Gastroesophageal sphincter (tissue), 4 donors: ENCODE measurements around the gene ART5. TPM values are rescaled to one million over a fixed set of nuclear protein-coding genes. Genes with fewer than 3 reads are reported as not detected.

ENCODE experiments used
- ATAC-seq: fragments of 150-250 bp; one replicate; pipeline ENCODE4 v1.9.1; 2016; ENCODE audit warnings: mild to moderate bottlenecking, moderate library complexity
- H3K27ac ChIP-seq, 4 donors: fragments of 200-600 bp; sonication (generic) in 3 of 4; 1 replicate in 3 of 4; 2 replicates in 1 of 4; pipeline ENCODE4 v1.5.1; 2016 to 2019
- H3K27me3 ChIP-seq: fragments of 200-600 bp; sonication (generic); one replicate; pipeline ENCODE4 v1.5.1; 2019
- H3K36me3 ChIP-seq, 2 donors: fragments of 200-600 bp; sonication (generic); one replicate each; pipeline ENCODE4 v1.5.1; 2019; ENCODE audit warnings: control low read depth in 1 of 2
- H3K4me1 ChIP-seq, 3 donors: fragments of 200-600 bp; sonication (generic); 1 replicate in 2 of 3; 2 replicates in 1 of 3; pipeline ENCODE4 v1.5.1; 2016 to 2019; ENCODE audit warnings: control low read depth in 2 of 3
- H3K4me3 ChIP-seq, 2 donors: fragments of 200-600 bp; sonication (generic); one replicate each; pipeline ENCODE4 v1.5.1; 2019; ENCODE audit warnings: mild to moderate bottlenecking in 1 of 2, moderate library complexity in 1 of 2
- H3K9me3 ChIP-seq, 3 donors: fragments of 200-600 bp; sonication (generic); one replicate each; pipeline ENCODE4 v1.5.1; 2017 to 2019; ENCODE audit warnings: control low read depth in 2 of 3
- CTCF ChIP-seq, 4 experiments: fragments of 200-600 bp in 2 of 4; fragments of 450-650 bp in 2 of 4; sonication (generic) in 1 of 4; IDR thresholded peaks; one replicate each; pipeline ENCODE4 v1.5.1; 2017 to 2019; ENCODE audit warnings: antibody characterized with exemption in 4 of 4, mild to moderate bottlenecking in 2 of 4, moderate library complexity in 2 of 4
- EP300 ChIP-seq: sonication (generic); formaldehyde crosslinking; IDR thresholded peaks from one replicate; pipeline ENCODE4 v1.6.1; 2017; ENCODE audit warnings: antibody characterized with exemption, mild to moderate bottlenecking
- POLR2A ChIP-seq, 2 donors: fragments of 450-650 bp; IDR thresholded peaks; one replicate each; pipeline ENCODE4 v1.6.1; 2017; ENCODE audit warnings: antibody characterized with exemption in 2 of 2, mild to moderate bottlenecking in 2 of 2, moderate library complexity in 1 of 2
- POLR2AphosphoS5 ChIP-seq: sonication (generic); formaldehyde crosslinking; IDR thresholded peaks from one replicate; pipeline ENCODE4 v1.6.1; 2017; ENCODE audit warnings: antibody characterized with exemption
- WGBS, 2 donors: methylation state at CpG; one replicate each; pipeline ENCODE4 v1.1.5; 2018; ENCODE audit warnings: low coverage in 1 of 2; 5-methylcytosine and 5-hydroxymethylcytosine counted together
- total RNA-seq, 4 donors: library from RNA; depleted of rRNA; stranded (reverse); fragments of >200 nt; gene quantifications; one replicate each; pipeline ENCODE4 v1.1.0, GENCODE V29; 2016

The ART5 gene
- total RNA-seq, 4 donors from 2014 or later = 0.27 TPM; not detected in 3

- peaks cover 0 to 51% of the 10 kb centered on the region in 2 donors for H3K36me3 ChIP-seq
- 89% methylated on average over 5 of the region's 10 CpGs; no CpG with 5 or more reads in 1 of the 2 donors for WGBS, 2 donors
- H3K9me3 ChIP-seq = peaks cover 0 to 3% (median 0%) of the 10 kb centered on the region in 3 donors
- H3K27me3 ChIP-seq = no peaks in the 10 kb centered on the region
- H3K4me3 ChIP-seq = no peak overlapping the region
- no peak overlapping the region for H3K27ac ChIP-seq
- no peaks in the 10 kb centered on the region for H3K4me1 ChIP-seq
- TF ChIP-seq POLR2AphosphoS5 (no peak), CTCF (IDR thresholded peaks at IDR 0.05) (no peak), EP300 (no peak), POLR2A (IDR thresholded peaks at IDR 0.05) (no peak)
- ATAC-seq = no peak
Observed at GRCh38 chr11:3664032-3664630, 22.3 kb upstream of the ART5 start.

- Histone ChIP-seq H3K9me3 (no peaks in the 10 kb centered on the region), H3K4me1 (no peaks in the 10 kb centered on the region), H3K36me3 (peaks cover 0 to 39% of the 10 kb centered on the region in 2 donors), H3K4me3 (no peak overlapping the region), H3K27me3 (no peaks in the 10 kb centered on the region), H3K27ac (no peak overlapping the region)
- no peak for ATAC-seq
- TF ChIP-seq POLR2AphosphoS5 (no peak), EP300 (no peak), POLR2A (IDR thresholded peaks at IDR 0.05) (no peak), CTCF (IDR thresholded peaks at IDR 0.05) (no peak)
Observed at GRCh38 chr11:3662856-3663255, 21.1 kb upstream of the ART5 start.

GRCh38 chr11:3660960-3661359 is 19.2 kb upstream of the ART5 start:
- Histone ChIP-seq H3K27ac (no peak overlapping the region), H3K36me3 (peaks cover 0 to 20% of the 10 kb centered on the region in 2 donors), H3K4me1 (no peaks in the 10 kb centered on the region), H3K4me3 (no peak overlapping the region), H3K27me3 (peaks cover 10% of the 10 kb centered on the region), H3K9me3 (no peaks in the 10 kb centered on the region)
- TF ChIP-seq EP300 = no peak
- TF ChIP-seq POLR2AphosphoS5 = no peak
- TF ChIP-seq CTCF (IDR thresholded peaks at IDR 0.05) = no peak
- no peak for TF ChIP-seq POLR2A (IDR thresholded peaks at IDR 0.05)
- 77 to 82% methylated on average over 1 to 2 of the region's 2 CpGs for WGBS, 2 donors
- no peak for ATAC-seq

GRCh38 chr11:3659595-3660515 is 18.1 kb upstream of the ART5 start:
- Histone ChIP-seq H3K27me3 (peaks cover 14% of the 10 kb centered on the region), H3K4me3 (no peak overlapping the region), H3K9me3 (no peaks in the 10 kb centered on the region), H3K36me3 (peaks cover 0 to 10% of the 10 kb centered on the region in 2 donors), H3K27ac (no peak overlapping the region), H3K4me1 (no peaks in the 10 kb centered on the region)
- no peak for TF ChIP-seq CTCF (IDR thresholded peaks at IDR 0.05)
- TF ChIP-seq EP300 = no peak
- no peak for TF ChIP-seq POLR2AphosphoS5
- TF ChIP-seq POLR2A (IDR thresholded peaks at IDR 0.05) = no peak
- no peak for ATAC-seq
- 97% methylated on average over 5 of the region's 33 CpGs; no CpG with 5 or more reads in 1 of the 2 donors for WGBS, 2 donors
